BE2C (cell line): ENCODE results near the gene FAM185A.

Source experiments
- DNase-seq: peaks from one replicate; pipeline ENCODE4 v3.0.0-alpha.2; 2020
- H3K27me3 ChIP-seq: fragments of 250-450 bp; sonication (Bioruptor Pico); 2 replicates; pipeline ENCODE4 v1.5.1; 2020; ENCODE audit warnings: mild to moderate bottlenecking
- H3K36me3 ChIP-seq: fragments of 250-450 bp; sonication (Bioruptor Pico); 2 replicates; pipeline ENCODE4 v1.5.1; 2020; ENCODE audit warnings: mild to moderate bottlenecking
- H3K4me1 ChIP-seq: fragments of 250-450 bp; sonication (Bioruptor Pico); 2 replicates; pipeline ENCODE4 v1.5.1; 2020
- H3K4me3 ChIP-seq: 2 replicates; pipeline ENCODE4 v1.5.1; 2011; ENCODE audit warnings: low read depth, low read length
- H3K9me3 ChIP-seq: fragments of 250-450 bp; sonication (Bioruptor Pico); 2 replicates; pipeline ENCODE4 v1.5.1; 2020
- CTCF ChIP-seq: IDR thresholded peaks from 2 replicates; pipeline ENCODE4 v1.5.1; 2012; ENCODE audit warnings: mild to moderate bottlenecking, low read depth, low read length

Gene FAM185A

GRCh38 chr7:102806613-102807012 lies 57.8 kb downstream of the FAM185A start:
- no peak for DNase-seq
- Histone ChIP-seq H3K9me3 (no peaks in the 10 kb centered on the region), H3K4me3 (no peak overlapping the region), H3K4me1 (no peaks in the 10 kb centered on the region), H3K27me3 (no peaks in the 10 kb centered on the region), H3K36me3 (no peaks in the 10 kb centered on the region)
- no peak for TF ChIP-seq CTCF

- H3K27me3 ChIP-seq, result no peaks in the 10 kb centered on the region
- no peaks in the 10 kb centered on the region for H3K36me3 ChIP-seq
- no peaks in the 10 kb centered on the region for H3K9me3 ChIP-seq
- no peak for TF ChIP-seq CTCF
- no peak for DNase-seq
- H3K4me1 ChIP-seq, result no peaks in the 10 kb centered on the region
- H3K4me3 ChIP-seq, result no peak overlapping the region
Observed at GRCh38 chr7:102810916-102811315, 62.1 kb downstream of the FAM185A start.

GRCh38 chr7:102811942-102812678 lies 63.3 kb downstream of the FAM185A start:
- no peaks in the 10 kb centered on the region for H3K4me1 ChIP-seq
- no peak for DNase-seq

GRCh38 chr7:102813191-102814024 lies 64.6 kb downstream of the FAM185A start:
- H3K27me3 ChIP-seq, result no peaks in the 10 kb centered on the region
- H3K4me3 ChIP-seq, result no peak overlapping the region
- no peaks in the 10 kb centered on the region for H3K4me1 ChIP-seq
- DNase-seq, result no peak
- H3K36me3 ChIP-seq, result no peaks in the 10 kb centered on the region
- no peaks in the 10 kb centered on the region for H3K9me3 ChIP-seq
- TF ChIP-seq CTCF, result no peak

More at GRCh38 chr7:102811942-102812678, 63.3 kb downstream of the FAM185A start:
- H3K36me3 ChIP-seq, result no peaks in the 10 kb centered on the region
- no peaks in the 10 kb centered on the region for H3K9me3 ChIP-seq
- no peaks in the 10 kb centered on the region for H3K27me3 ChIP-seq
- no peak overlapping the region for H3K4me3 ChIP-seq
- TF ChIP-seq CTCF, result no peak

- no peak for DNase-seq
Observed at GRCh38 chr7:102814025-102814471, 65.2 kb downstream of the FAM185A start.

More at GRCh38 chr7:102814025-102814471, 65.2 kb downstream of the FAM185A start:
- Histone ChIP-seq H3K36me3 (no peaks in the 10 kb centered on the region), H3K4me3 (no peak overlapping the region), H3K27me3 (no peaks in the 10 kb centered on the region), H3K9me3 (no peaks in the 10 kb centered on the region), H3K4me1 (no peaks in the 10 kb centered on the region)
- no peak for TF ChIP-seq CTCF
